Fibroblast of lung (primary cell): ENCODE data around the gene SEL1L.

Experiments used
- EZH2 ChIP-seq: IDR thresholded peaks from 2 replicates; pipeline ENCODE4 v1.5.1; 2012; ENCODE audit warnings: low read length, control low read depth, mild to moderate bottlenecking; ENCODE audit errors: missing control alignments
- TF ChIP-seq, protein P1 (sequence below), 2 donors: IDR thresholded peaks in 1 of 2; conservative IDR thresholded peaks in 1 of 2; 1 replicate in 1 of 2; 2 replicates in 1 of 2; pipeline ENCODE4 v1.5.1; 2011 to 2012; ENCODE audit warnings: low read length in 2 of 2, control low read depth in 1 of 2, inconsistent platforms in 1 of 2, low read depth in 1 of 2, mild to moderate bottlenecking in 1 of 2

- TF ChIP-seq, protein P1, sequence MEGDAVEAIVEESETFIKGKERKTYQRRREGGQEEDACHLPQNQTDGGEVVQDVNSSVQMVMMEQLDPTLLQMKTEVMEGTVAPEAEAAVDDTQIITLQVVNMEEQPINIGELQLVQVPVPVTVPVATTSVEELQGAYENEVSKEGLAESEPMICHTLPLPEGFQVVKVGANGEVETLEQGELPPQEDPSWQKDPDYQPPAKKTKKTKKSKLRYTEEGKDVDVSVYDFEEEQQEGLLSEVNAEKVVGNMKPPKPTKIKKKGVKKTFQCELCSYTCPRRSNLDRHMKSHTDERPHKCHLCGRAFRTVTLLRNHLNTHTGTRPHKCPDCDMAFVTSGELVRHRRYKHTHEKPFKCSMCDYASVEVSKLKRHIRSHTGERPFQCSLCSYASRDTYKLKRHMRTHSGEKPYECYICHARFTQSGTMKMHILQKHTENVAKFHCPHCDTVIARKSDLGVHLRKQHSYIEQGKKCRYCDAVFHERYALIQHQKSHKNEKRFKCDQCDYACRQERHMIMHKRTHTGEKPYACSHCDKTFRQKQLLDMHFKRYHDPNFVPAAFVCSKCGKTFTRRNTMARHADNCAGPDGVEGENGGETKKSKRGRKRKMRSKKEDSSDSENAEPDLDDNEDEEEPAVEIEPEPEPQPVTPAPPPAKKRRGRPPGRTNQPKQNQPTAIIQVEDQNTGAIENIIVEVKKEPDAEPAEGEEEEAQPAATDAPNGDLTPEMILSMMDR (conservative IDR thresholded peaks at IDR 0.05 in 1 of 2, IDR thresholded peaks at IDR 0.05 in 1 of 2; ENCODE audit: low read depth in 1 of 2, low read length in 2 of 2): no peak
- TF ChIP-seq EZH2: no peak
Observed at GRCh38 chr14:81435048-81435390, 98.6 kb downstream of the SEL1L start.
